Stimulated activated CD4-positive, alpha-beta T cell treated with anti-CD3 and anti-CD28 coated beads, Interleukin-1b, Interleukin-23, amount 100 ng/mL, for 4 hours (primary cell): ENCODE results near the gene PRR5L.

ENCODE experiments used
- DNase-seq, 2 donors: peaks; one replicate each; pipeline ENCODE4 v3.0.0-alpha.2; 2020; ENCODE audit warnings: low read depth in 2 of 2

The PRR5L gene

DNA sequence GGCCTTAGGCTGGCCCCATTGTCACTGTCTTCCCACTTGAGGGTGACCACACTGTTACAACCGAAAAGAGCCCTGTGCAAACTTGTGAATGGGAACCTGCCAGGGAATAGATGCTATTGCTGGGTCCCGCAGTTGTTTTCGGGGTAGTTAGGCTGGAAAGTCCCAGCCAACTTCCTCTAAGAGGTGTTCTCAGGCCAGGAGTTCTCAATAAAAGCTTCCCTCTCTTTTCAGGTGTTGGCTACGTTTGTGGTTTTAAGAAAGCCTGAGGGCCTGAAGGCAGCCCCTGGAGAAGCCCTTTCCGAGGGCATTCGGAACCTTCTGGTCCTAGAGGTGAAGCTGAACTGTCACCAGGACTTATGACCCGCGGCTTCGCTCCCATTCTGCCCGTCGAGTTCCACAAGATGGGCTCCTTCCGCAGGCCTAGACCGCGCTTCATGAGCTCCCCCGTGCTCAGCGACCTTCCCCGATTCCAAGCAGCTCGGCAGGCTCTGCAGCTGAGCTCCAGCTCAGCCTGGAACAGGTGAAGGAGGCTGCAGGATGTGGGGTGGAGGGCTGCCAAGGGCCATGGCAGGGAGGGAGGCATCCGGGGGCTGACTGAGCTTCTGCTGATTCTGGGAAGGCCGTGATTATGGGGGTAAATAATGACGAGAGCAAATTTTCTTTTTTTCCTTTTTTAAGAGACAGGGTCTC is 104.8 kb downstream of the PRR5L start:
- DNase-seq = no peak

- no peak for DNase-seq
Observed at GRCh38 chr11:36402568-36403170, 106.6 kb downstream of the PRR5L start.

GRCh38 chr11:36403661-36404060 is 107.6 kb downstream of the PRR5L start:
- DNase-seq = no peak

- no peak for DNase-seq
Observed at GRCh38 chr11:36404831-36405230, 108.7 kb downstream of the PRR5L start.

DNA sequence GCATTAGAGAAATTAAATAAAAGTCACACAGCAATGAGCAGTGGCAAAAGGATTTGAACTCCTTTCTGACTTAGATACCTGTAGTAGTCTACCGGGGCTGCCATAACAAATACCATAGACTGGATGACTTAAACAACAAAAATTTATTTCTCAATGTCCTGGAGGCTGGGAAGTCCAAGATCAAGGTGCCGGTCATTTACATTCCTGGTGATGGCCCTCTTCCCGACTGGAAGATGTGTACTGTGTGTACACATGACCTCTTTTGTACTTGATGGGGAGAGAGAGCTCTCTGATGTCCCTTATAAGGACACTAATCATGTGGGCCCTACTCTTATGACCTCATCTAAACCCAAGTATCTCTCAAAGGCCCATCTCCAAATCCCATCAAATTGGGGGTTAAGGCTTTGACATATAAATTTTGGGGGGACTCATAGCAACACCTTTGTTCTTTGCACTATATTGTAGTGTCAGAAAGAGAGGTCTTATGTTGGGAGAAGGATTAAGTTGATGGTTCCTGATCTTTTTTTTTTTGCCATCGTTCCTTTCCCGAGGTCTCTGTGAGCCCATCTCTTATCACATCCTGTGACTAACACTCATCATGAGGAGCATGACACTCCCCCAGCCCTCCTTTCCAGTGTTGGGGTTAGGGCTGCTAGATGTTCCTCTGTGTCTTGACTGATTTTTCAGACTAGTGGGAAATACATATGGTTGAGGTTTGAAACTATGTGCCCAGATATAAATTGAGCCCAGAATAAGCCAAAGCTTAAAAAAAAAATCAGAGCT is 109.7 kb downstream of the PRR5L start:
- no peak for DNase-seq

GRCh38 chr11:36407356-36407755 is 111.3 kb downstream of the PRR5L start:
- no peak for DNase-seq

GRCh38 chr11:36408498-36409136 is 112.5 kb downstream of the PRR5L start:
- no peak for DNase-seq

DNA sequence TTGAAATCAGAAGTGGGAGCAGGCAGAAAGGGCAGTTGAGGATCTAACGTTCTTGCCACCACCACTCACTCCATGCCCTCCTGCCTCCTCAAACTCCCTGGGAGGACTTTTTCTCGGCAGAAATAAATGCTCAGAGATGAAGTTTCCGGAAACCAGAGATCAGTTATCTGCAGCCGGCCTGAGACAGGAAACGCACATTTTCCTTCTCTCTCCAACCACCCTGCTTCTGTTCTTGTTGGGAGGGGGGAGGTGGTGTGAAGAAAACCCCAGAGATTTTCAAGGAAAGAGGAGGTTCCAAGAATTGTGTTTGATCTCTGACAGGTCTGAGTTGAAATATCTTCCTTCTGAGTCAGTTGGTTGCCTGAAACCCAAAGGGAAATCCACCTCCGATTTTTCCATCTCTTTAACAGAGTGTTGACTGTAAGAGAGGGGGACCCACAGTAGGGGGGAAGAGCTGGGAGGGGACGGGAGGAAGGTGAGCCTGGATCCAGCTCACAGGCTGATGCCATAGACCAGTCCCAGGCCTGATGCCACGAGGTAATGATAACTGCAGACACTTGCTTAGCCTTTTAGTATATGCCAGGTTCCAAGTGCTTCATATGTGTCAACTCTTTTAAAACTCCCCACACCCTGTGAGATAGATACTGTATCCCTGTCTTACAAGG is 113.2 kb downstream of the PRR5L start:
- no peak for DNase-seq

GRCh38 chr11:36411202-36411640 is 115.1 kb downstream of the PRR5L start:
- no peak for DNase-seq

- no peak for DNase-seq
Observed at GRCh38 chr11:36412781-36413383, 116.8 kb downstream of the PRR5L start.

- no peak for DNase-seq
Observed at GRCh38 chr11:36417154-36417553, 121.1 kb downstream of the PRR5L start.

- no peak for DNase-seq
Observed at GRCh38 chr11:36419791-36420424, 123.8 kb downstream of the PRR5L start.

DNA sequence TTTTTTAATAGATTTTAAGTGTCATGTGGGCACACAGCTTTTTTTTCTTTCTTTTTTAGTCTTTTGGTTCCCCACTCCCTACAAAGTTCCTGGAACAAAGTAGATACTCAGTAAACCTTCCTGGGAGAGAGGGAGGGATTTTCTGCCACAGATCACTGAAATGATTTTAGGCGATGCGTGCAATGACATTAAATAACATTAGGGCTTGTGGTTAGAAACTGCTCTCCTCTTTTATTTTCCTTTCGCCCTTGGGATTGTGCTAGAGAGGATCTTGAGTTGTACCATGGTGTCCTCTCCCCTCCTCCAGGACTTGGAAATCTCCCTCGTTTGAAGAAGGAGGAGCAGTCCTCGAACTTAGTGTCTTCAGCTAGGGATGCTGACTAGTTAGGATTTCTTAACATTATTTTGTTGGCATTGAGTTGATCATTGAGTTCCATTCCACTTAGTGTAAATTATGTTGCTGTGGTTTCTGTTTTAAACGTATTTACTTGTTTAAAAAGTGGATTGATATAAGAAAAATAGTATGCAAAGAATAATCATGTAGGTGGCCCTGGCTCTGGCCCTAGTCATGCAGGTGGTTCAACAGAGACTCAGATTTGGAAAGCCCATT is 125.6 kb downstream of the PRR5L start:
- no peak for DNase-seq

- DNase-seq = no peak
Observed at GRCh38 chr11:36425561-36426081, 129.5 kb downstream of the PRR5L start.

DNA sequence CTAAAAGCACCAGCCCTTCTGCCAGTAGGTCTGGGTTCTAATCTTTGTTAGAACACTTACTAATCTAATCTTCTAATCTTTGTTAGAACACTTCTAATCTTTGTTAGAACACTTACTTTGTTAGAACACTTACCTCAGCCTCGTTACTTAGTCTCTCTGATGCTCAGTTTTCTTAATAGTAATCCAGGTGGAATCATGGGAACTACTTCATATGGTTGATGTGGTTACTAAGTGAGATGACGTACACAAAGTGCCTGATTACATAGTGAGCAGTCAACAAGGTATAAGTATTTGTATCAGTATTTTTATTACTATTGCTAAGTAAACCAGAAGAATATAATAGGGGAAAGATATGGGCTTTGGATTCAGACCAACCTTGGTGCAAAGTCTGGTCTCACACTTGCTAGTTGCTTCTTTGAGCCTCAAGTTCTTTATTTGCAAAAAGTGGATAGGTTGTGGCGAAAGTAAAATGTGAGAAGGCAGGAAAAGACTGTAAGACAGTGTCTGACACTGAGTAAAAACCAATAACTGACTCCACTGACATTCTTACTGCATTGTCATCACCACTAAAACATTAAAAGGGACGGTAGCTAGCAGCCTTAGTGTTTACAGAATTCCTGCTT is 130.2 kb downstream of the PRR5L start:
- no peak for DNase-seq

DNA sequence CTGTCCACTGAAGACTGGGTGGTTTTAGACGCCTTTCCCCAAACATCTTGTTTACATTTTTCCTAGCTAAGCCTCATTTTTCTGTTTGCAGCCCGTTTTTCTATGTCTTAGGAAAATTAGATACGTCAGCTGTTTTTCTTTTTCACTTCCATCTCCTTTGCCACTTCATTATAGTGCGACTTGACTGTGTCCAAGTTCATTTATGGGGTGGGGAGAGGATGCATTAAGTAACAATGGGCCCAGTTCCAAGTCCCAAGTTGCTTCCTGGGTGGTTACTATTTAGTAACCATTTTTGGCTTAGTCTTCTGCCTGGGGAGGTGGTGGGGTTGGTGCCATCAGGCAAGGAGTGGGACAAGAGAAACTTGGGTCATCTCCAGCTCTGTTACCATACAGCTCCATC is 131.0 kb downstream of the PRR5L start:
- no peak for DNase-seq

- no peak for DNase-seq
Observed at GRCh38 chr11:36427876-36428275, 131.8 kb downstream of the PRR5L start.

DNA sequence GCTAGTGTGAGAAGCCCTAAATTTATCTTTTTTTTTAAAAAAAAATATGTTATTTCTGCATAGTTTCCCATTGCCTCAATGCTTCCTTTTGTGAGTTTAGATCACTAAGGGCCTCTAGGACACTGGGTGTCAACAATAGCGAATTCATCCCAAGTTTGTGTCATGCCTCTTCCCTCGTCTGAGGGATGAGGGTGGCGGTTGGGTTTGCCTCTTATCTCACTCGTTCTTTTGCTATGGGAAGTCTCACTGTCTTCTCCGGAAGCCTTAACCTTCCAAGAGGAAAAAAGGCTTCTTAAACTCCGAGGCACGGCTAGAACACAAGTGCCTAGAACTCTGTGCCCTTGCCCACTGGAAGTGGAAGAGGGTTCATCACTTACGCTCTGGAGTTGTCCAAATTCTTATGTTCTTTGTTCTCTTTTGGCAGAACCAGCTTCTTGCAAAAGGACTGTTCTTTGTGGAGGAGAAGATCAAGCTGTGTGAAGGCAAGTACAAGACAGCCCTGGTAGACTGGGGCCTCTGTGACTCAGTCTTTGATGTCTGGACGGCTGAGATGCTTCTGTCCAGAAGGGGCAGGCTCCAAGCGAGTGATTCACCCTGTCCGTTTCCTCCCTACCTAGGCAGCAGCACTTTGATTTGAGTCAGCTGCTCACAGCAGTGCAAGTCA is 135.5 kb downstream of the PRR5L start:
- no peak for DNase-seq

DNA sequence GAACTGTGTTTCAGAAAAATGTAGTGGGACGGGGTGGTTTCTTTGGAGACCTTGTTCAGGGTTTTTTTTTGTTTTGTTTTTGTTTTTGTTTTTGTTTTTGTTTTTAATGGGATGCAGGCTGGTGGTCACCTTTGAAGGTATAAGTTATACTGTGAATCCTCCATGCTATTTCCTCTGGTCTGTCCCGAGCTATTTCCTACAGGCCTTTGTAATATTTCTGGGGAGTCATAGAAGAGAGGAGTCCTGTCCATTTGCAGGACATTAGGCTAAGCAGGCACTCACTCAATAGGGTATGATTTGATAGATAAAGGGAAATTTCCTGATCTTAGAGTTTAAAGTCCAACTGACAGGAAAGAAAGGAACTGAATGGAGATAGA is 136.0 kb downstream of the PRR5L start:
- no peak for DNase-seq
